GM12873 (cell line): ENCODE measurements around the gene LPO.

Source experiments
- CTCF ChIP-seq: IDR thresholded peaks from 2 replicates; pipeline ENCODE4 v1.5.1; 2012; ENCODE audit warnings: low read depth, mild to moderate bottlenecking, moderate library complexity, low read length, control low read depth; ENCODE audit not compliant: insufficient read depth; ENCODE audit errors: missing control alignments

Gene LPO

GRCh38 chr17:58315281-58315711, 76.9 kb downstream of the LPO start:
- no peak for TF ChIP-seq CTCF

- TF ChIP-seq CTCF, result no peak
Observed at GRCh38 chr17:58315750-58316149, 77.4 kb downstream of the LPO start.

GRCh38 chr17:58316260-58316960, 78.0 kb downstream of the LPO start:
- TF ChIP-seq CTCF, result no peak

- peak; percentile 92 for TF ChIP-seq CTCF
Observed at GRCh38 chr17:58317421-58318064, 79.2 kb downstream of the LPO start.

GRCh38 chr17:58318065-58318481, 79.7 kb downstream of the LPO start:
- TF ChIP-seq CTCF, result no peak
